HL-60/S4 treated with retinoic acid at 250 ng/mL for 4 days and 3 days (cell line): ENCODE measurements around the gene LRRC34.

Source experiments
- in situ Hi-C: fragments of 300-500 bp; cut with MboI; formaldehyde crosslinking; loops from 2 replicates; pipeline ENCODE4 v1.7.0; 2022; ENCODE audit warnings: low sequenced_read_pairs

The LRRC34 gene

GRCh38 chr3:169812332-169813235 is at the start of gene LRRC34, which contains the start of gene LRRIQ4:
Gene LRRC34 (minus strand): TSS chr3:169812904. CDS start chr3:169812548, 356 bp downstream.
Gene LRRIQ4 (plus strand): TSS chr3:169812870. CDS start chr3:169821922, 9,052 bp downstream.
- in situ Hi-C loops: no loop called here

GRCh38 chr3:169861871-169862270 is 49.2 kb upstream of the LRRC34 start:
- in situ Hi-C loops: loop anchor here (25.0 kb wide), 2 partner anchors 175 to 525 kb away; partner anchors contain the start of gene GPR160

- in situ Hi-C loops: loop anchor here (25.0 kb wide), 2 partner anchors 179 to 529 kb away; partner anchors contain the start of gene GPR160
These were observed 45.1 kb upstream of the LRRC34 start for GRCh38 chr3:169857811-169858210.

- in situ Hi-C loops: loop anchor here (25.0 kb wide), 2 partner anchors 182 to 532 kb away; partner anchors contain the start of gene GPR160
These were observed 42.8 kb upstream of the LRRC34 start for GRCh38 chr3:169855514-169855913.

GRCh38 chr3:169850618-169851017 is 37.9 kb upstream of the LRRC34 start:
- in situ Hi-C loops: loop anchor here (25.0 kb wide), 2 partner anchors 187 to 537 kb away; partner anchors contain the start of gene GPR160

GRCh38 chr3:169848741-169849140 is 36.0 kb upstream of the LRRC34 start:
- in situ Hi-C loops: no loop called here

- in situ Hi-C loops: no loop called here
These were observed 35.2 kb upstream of the LRRC34 start for GRCh38 chr3:169847896-169848295.

- in situ Hi-C loops: no loop called here
These were observed 33.9 kb upstream of the LRRC34 start for GRCh38 chr3:169846458-169847193.

- in situ Hi-C loops: no loop called here
These were observed 30.3 kb upstream of the LRRC34 start for GRCh38 chr3:169842960-169843359.

- in situ Hi-C loops: no loop called here
These were observed 28.5 kb upstream of the LRRC34 start for GRCh38 chr3:169841171-169841570.

GRCh38 chr3:169838511-169839030 is 25.9 kb upstream of the LRRC34 start:
- in situ Hi-C loops: no loop called here

GRCh38 chr3:169836942-169837275 is 24.2 kb upstream of the LRRC34 start:
- in situ Hi-C loops: no loop called here

GRCh38 chr3:169836078-169836941 is 23.6 kb upstream of the LRRC34 start:
- in situ Hi-C loops: no loop called here

GRCh38 chr3:169835533-169835932 is 22.8 kb upstream of the LRRC34 start:
- in situ Hi-C loops: no loop called here

GRCh38 chr3:169827712-169828111 is 15.0 kb upstream of the LRRC34 start:
- in situ Hi-C loops: no loop called here

GRCh38 chr3:169825316-169825715 is 12.6 kb upstream of the LRRC34 start:
- in situ Hi-C loops: no loop called here

- in situ Hi-C loops: no loop called here
These were observed 10.3 kb upstream of the LRRC34 start for GRCh38 chr3:169822983-169823382.

- in situ Hi-C loops: no loop called here
These were observed 9.8 kb upstream of the LRRC34 start for GRCh38 chr3:169822540-169822939.

- in situ Hi-C loops: no loop called here
These were observed 9.4 kb upstream of the LRRC34 start for GRCh38 chr3:169822091-169822490.

- in situ Hi-C loops: no loop called here
These were observed 5.6 kb upstream of the LRRC34 start for GRCh38 chr3:169818316-169818715.
